ENCODE data around the gene KCTD17. TPM values are rescaled to one million over a fixed set of nuclear protein-coding genes. Genes with fewer than 3 reads are reported as not detected.

The KCTD17 gene
- total RNA-seq, 1 donor from 2014 or later, result 19.2 TPM

DNA sequence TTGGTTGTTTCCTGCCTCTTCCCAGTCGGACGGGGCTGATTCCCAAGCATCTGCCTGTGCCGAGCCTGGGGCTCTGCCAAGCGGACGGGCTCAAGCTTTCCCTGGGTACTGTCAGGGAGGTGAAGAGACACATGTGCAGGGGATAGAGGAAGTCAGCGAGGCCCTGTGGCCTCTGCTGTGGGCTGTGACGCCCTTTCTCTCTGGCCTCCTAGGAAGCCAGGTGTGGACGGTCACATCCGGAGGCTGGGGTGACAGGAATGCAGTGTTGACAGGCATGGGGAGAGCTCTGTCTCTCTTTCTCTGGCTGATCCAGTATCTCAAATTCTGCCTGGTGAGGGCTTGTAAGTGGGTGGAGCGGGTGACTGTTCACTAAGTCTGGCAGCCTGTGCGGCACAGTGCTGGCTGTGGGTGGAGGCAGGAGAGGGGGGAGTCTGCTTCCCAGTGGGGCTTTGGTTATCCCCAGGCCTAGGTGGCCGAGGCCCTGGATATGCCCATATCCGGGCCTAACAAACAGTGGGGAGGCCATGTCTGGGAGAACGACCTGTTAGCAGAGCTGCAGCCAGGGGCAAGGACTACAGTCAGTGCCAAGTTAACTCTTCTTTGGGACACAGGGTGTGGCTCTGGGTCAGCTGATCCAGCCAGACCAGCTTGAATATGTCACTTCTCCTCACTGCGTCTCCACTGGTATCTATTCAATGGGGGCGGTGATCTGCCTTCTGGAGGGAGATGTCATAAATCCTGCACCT, 1.9 kb downstream of the KCTD17 start:
- Histone ChIP-seq H3K4me1 (peaks cover 7% of the 10 kb centered on the region), H3K9me3 (no peaks in the 10 kb centered on the region), H3K4me3 (no peak overlapping the region), H3K27me3 (no peaks in the 10 kb centered on the region), H3K27ac (no peak overlapping the region), H3K36me3 (peaks cover 15% of the 10 kb centered on the region)
- ATAC-seq (no peak), DNase-seq (peak; percentile 59)
- TF ChIP-seq, protein P1, sequence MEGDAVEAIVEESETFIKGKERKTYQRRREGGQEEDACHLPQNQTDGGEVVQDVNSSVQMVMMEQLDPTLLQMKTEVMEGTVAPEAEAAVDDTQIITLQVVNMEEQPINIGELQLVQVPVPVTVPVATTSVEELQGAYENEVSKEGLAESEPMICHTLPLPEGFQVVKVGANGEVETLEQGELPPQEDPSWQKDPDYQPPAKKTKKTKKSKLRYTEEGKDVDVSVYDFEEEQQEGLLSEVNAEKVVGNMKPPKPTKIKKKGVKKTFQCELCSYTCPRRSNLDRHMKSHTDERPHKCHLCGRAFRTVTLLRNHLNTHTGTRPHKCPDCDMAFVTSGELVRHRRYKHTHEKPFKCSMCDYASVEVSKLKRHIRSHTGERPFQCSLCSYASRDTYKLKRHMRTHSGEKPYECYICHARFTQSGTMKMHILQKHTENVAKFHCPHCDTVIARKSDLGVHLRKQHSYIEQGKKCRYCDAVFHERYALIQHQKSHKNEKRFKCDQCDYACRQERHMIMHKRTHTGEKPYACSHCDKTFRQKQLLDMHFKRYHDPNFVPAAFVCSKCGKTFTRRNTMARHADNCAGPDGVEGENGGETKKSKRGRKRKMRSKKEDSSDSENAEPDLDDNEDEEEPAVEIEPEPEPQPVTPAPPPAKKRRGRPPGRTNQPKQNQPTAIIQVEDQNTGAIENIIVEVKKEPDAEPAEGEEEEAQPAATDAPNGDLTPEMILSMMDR (IDR thresholded peaks at IDR 0.05), result no peak
- intact Hi-C loops (cut with DNase I), result no loop called here

DNA sequence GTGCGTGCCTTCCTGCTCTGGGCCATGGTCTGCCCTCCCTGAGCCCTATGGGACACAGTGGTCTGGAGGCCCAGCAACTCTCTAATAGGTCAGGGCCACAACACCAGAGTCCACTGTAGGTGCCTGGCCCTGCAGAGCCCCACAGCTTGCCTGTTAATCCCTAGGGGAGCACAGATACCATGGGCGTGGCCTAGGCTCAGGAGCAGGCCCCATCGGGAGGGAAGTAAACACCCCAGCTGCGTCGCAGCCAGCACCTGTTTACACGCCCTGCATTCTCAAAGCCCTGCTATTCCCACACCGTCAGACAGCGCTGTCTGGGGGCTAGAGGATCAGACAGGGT, 2.5 kb downstream of the KCTD17 start:
- Histone ChIP-seq H3K27me3 (no peaks in the 10 kb centered on the region), H3K4me1 (peaks cover 7% of the 10 kb centered on the region), H3K9me3 (no peaks in the 10 kb centered on the region), H3K27ac (no peak overlapping the region), H3K4me3 (no peak overlapping the region), H3K36me3 (peaks cover 20% of the 10 kb centered on the region)
- intact Hi-C loops (cut with DNase I), result no loop called here
- DNase-seq (no peak), ATAC-seq (no peak)
- TF ChIP-seq, protein P1 (IDR thresholded peaks at IDR 0.05), result no peak

DNA sequence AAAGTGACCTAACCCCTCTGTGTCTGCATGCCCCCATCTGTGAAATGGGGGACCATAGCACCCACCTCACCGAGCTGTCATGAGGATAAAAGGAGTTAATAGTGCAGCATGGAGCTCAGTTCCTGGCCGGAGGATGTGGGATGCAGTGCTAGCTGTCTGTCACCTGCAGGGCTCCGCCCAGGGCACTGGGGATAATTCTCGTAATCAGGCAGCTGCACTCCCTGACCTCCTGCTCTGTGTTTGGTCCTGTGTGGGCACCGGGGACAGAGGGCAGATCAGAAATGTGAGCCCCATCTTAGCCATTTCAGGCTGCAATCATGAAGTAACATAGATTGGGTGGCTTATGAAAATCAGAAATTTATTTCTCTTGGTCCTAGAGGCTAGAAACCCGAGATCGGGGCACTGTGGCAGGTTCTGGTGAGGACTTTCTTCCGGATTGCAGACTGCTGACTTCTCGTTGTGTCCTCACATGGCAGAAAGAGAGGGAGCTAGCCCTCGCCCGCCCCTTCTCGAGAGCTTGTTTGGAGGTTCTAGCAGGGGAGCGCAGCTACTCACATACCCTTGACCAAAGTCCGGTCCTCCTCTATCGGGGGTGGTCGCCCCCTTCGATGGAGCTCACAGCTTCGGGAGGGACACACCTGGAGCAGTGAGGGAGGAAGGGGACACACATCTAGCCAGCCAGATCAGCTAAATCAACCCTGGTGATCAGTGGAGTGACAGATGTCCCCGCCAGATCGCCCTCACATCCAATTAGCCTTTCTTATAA, 3.2 kb downstream of the KCTD17 start:
- no peak for ATAC-seq
- intact Hi-C loops (cut with DNase I), result no loop called here

DNA sequence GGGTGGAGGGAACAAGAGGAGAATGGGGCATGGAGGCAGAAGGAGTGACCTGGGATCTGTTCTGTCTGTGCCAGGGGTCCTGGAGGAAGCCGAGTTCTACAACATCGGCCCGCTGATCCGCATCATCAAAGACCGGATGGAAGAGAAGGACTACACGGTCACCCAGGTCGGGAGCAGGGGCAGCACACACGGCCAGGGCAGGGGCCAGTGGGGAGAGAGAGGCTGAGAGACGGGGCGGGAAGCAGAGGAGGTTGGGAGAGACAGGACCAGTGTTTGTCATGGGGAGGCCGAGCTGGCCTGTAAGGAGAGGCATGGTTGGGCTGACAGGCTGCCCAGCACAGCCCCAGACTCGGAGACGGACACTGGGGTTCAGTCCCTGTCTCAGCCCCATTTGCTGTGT, 4.7 kb downstream of the KCTD17 start:
- DNase-seq (no peak), ATAC-seq (no peak)
- intact Hi-C loops (cut with DNase I), result no loop called here
- Histone ChIP-seq H3K9me3 (no peaks in the 10 kb centered on the region), H3K27ac (no peak overlapping the region), H3K4me3 (no peak overlapping the region), H3K4me1 (peaks cover 7% of the 10 kb centered on the region), H3K36me3 (peaks cover 20% of the 10 kb centered on the region), H3K27me3 (no peaks in the 10 kb centered on the region)
- TF ChIP-seq, protein P1 (IDR thresholded peaks at IDR 0.05), result no peak

More for the DNA sequence above, 3.2 kb downstream of the KCTD17 start:
- peaks cover 7% of the 10 kb centered on the region for H3K4me1 ChIP-seq
- no peaks in the 10 kb centered on the region for H3K9me3 ChIP-seq
- TF ChIP-seq, protein P1 (IDR thresholded peaks at IDR 0.05), result no peak
- peaks cover 20% of the 10 kb centered on the region for H3K36me3 ChIP-seq
- DNase-seq, result no peak
- H3K27ac ChIP-seq, result no peak overlapping the region
- H3K4me3 ChIP-seq, result no peak overlapping the region
- H3K27me3 ChIP-seq, result no peaks in the 10 kb centered on the region

DNA sequence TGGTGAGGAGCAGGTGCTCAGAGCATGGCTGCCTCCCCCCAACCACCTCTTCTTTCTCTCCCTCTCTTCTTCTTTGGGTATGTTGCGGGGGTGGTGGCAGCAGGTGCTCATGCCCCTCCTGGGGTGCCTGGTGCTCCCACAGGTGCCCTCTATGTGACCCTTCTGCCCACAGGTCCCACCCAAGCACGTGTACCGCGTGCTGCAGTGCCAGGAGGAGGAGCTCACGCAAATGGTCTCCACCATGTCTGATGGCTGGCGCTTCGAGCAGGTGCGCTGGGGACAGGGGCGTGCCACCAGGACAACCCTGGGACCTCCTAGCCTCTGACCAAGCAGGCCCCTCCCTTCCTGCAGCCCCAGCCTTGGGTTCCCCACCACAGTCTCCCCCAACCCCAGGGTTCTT, 5.7 kb downstream of the KCTD17 start:
- ATAC-seq (no peak), DNase-seq (no peak)
- Histone ChIP-seq H3K9me3 (no peaks in the 10 kb centered on the region), H3K36me3 (peaks cover 20% of the 10 kb centered on the region), H3K27me3 (no peaks in the 10 kb centered on the region), H3K4me1 (peaks cover 4% of the 10 kb centered on the region), H3K27ac (no peak overlapping the region), H3K4me3 (no peak overlapping the region)
- intact Hi-C loops (cut with DNase I), result no loop called here
- TF ChIP-seq, protein P1 (IDR thresholded peaks at IDR 0.05), result no peak
